GM12875 (cell line): ENCODE measurements around the gene C9orf153.

Source experiments
- H3K4me3 ChIP-seq: one replicate; pipeline ENCODE4 v1.5.1; 2011; ENCODE audit warnings: low read depth, low read length, control low read depth
- TF ChIP-seq, protein P1 (sequence below): IDR thresholded peaks from 2 replicates; pipeline ENCODE4 v1.5.1; 2011; ENCODE audit warnings: low read depth, mild to moderate bottlenecking, control low read depth, inconsistent platforms, low read length, moderate library complexity, borderline replicate concordance; ENCODE audit not compliant: insufficient read depth

C9orf153 gene

GRCh38 chr9:86262492-86262891, 3.0 kb upstream of the C9orf153 start:
- TF ChIP-seq, protein P1, sequence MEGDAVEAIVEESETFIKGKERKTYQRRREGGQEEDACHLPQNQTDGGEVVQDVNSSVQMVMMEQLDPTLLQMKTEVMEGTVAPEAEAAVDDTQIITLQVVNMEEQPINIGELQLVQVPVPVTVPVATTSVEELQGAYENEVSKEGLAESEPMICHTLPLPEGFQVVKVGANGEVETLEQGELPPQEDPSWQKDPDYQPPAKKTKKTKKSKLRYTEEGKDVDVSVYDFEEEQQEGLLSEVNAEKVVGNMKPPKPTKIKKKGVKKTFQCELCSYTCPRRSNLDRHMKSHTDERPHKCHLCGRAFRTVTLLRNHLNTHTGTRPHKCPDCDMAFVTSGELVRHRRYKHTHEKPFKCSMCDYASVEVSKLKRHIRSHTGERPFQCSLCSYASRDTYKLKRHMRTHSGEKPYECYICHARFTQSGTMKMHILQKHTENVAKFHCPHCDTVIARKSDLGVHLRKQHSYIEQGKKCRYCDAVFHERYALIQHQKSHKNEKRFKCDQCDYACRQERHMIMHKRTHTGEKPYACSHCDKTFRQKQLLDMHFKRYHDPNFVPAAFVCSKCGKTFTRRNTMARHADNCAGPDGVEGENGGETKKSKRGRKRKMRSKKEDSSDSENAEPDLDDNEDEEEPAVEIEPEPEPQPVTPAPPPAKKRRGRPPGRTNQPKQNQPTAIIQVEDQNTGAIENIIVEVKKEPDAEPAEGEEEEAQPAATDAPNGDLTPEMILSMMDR = no peak
- no peak overlapping the region for H3K4me3 ChIP-seq

- no peak overlapping the region for H3K4me3 ChIP-seq
- TF ChIP-seq, protein P1 = no peak
Measured at GRCh38 chr9:86257391-86257790, 2.1 kb downstream of the C9orf153 start.

- H3K4me3 ChIP-seq = no peak overlapping the region
- TF ChIP-seq, protein P1 = no peak
Measured at GRCh38 chr9:86256653-86257052, 2.8 kb downstream of the C9orf153 start.

- H3K4me3 ChIP-seq = no peak overlapping the region
- TF ChIP-seq, protein P1 = no peak
Measured at GRCh38 chr9:86253577-86253976, 5.9 kb downstream of the C9orf153 start.

DNA sequence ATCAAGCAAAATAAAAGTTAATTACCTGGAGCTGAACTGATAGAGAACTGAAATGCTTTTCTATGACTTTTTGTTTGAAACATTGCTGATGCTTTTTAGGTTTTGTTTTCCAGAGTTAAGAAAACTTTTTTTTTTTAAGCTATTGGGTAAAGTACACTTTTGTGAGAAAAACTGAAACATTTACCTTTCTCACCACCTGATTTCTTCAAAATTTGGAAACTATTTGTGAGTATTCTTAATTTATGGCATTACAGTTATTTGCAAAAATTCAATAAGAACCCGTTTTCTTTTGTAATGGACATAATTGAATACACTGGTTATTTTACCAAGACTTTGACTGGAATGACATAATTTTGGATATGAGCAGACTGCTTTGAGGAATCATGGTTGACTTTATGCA, 6.6 kb downstream of the C9orf153 start:
- TF ChIP-seq, protein P1 = no peak
- H3K4me3 ChIP-seq = no peak overlapping the region

DNA sequence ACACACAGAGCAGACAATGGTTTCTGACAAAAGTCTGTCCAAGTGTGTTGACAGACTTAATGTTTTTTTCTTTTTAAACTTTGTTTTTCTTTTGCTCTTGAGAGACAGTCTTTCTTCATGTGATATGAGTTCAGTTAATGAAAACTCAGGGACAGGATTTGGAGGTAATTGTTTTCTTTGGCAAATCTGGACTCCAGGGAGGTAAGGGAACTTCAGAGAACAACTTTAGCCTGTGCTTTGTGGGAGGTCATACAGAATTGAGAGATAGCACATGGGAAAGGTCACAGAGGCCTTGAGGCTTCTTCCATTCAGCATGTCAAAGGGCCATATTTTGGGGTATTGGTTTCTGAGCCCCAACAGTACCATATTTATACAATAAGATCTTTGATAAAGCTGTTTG, 9.3 kb downstream of the C9orf153 start:
- TF ChIP-seq, protein P1 = no peak
- no peak overlapping the region for H3K4me3 ChIP-seq

DNA sequence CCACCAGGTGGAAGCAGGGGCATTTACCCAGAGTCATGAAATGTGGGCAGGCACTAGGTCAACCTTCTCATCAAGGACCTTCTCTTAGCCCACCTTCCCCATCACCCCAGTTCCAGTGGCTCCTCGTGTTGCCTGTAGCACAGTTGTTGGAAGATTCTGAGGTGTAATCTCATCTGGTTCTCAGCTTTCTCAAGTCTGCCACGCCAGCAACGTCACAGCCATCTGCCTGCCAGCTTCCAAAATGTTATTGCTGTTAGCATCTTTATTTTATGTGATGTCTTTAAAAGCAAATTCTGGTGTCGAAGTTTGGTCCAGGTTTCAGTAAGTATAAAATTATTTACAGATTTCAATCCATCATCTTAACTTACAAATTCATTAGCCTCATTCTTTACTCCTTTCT, 10.7 kb downstream of the C9orf153 start:
- TF ChIP-seq, protein P1 = no peak
- no peak overlapping the region for H3K4me3 ChIP-seq
